Sigmoid colon (tissue), 4 donors: ENCODE measurements around the gene TMEM258.

Experiments
- EP300 ChIP-seq, 4 donors: sonication (generic); formaldehyde crosslinking; IDR thresholded peaks; one replicate each; pipeline ENCODE4 v1.6.1; 2017; ENCODE audit warnings: antibody characterized with exemption in 4 of 4
- POLR2A ChIP-seq, 2 donors: fragments of 450-650 bp; IDR thresholded peaks; one replicate each; pipeline ENCODE4 v1.6.1; 2016; ENCODE audit warnings: antibody characterized with exemption in 2 of 2, mild to moderate bottlenecking in 2 of 2, moderate library complexity in 2 of 2
- POLR2AphosphoS5 ChIP-seq, 4 donors: sonication (generic); formaldehyde crosslinking; IDR thresholded peaks; one replicate each; pipeline ENCODE4 v1.6.1; 2017; ENCODE audit warnings: antibody characterized with exemption in 4 of 4
- TF ChIP-seq, protein P1 (sequence below), 4 experiments: fragments of 450-650 bp in 3 of 4; fragments of 200-600 bp in 1 of 4; IDR thresholded peaks; one replicate each; pipeline ENCODE4 v1.5.1; 2016 to 2019; ENCODE audit warnings: antibody characterized with exemption in 4 of 4, mild to moderate bottlenecking in 3 of 4, moderate library complexity in 2 of 4

DNA sequence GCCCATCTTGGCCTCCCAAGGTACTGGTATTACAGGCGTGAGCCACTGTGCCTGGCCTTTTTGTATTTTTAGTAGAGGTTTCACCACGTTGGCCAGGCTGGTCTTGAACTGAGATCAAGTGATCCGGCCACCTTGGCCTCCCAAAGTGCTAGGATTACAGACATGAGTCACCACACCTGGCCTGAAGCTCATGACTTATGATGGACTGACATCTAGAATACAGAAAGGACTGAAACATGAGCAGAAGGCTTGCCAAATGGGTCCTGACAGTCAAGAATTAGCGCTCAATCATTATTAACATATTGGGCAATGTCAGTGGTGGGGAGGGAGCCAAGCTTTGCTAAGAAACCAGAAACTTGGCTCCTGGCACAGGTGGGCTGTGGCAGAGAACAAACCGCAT lies 19.4 kb upstream of the TMEM258 start:
- TF ChIP-seq, protein P1, sequence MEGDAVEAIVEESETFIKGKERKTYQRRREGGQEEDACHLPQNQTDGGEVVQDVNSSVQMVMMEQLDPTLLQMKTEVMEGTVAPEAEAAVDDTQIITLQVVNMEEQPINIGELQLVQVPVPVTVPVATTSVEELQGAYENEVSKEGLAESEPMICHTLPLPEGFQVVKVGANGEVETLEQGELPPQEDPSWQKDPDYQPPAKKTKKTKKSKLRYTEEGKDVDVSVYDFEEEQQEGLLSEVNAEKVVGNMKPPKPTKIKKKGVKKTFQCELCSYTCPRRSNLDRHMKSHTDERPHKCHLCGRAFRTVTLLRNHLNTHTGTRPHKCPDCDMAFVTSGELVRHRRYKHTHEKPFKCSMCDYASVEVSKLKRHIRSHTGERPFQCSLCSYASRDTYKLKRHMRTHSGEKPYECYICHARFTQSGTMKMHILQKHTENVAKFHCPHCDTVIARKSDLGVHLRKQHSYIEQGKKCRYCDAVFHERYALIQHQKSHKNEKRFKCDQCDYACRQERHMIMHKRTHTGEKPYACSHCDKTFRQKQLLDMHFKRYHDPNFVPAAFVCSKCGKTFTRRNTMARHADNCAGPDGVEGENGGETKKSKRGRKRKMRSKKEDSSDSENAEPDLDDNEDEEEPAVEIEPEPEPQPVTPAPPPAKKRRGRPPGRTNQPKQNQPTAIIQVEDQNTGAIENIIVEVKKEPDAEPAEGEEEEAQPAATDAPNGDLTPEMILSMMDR (IDR thresholded peaks at IDR 0.05) = no peak
- no peak for TF ChIP-seq EP300 (IDR thresholded peaks at IDR 0.05)
- TF ChIP-seq POLR2A (IDR thresholded peaks at IDR 0.05) = no peak
- TF ChIP-seq POLR2AphosphoS5 (IDR thresholded peaks at IDR 0.05) = no peak
